Melanocyte of skin (primary cell): ENCODE measurements around the gene RAPSN. TPM values are rescaled to one million over a fixed set of nuclear protein-coding genes. Genes with fewer than 3 reads are reported as not detected.

ENCODE experiments used
- small RNA-seq, 2 donors: library from RNA; depleted of rRNA; stranded (forward); fragments of <200 nt; gene quantifications; one replicate each; pipeline ENCODE3, GENCODE V24; 2012
- total RNA-seq, 2 donors: library from RNA; depleted of rRNA; stranded (reverse); fragments of >200 nt; gene quantifications; 2 replicates each; pipeline ENCODE4 v1.2.3, GENCODE V29; 2012

RAPSN gene
- total RNA-seq, result not detected

GRCh38 chr11:47448566-47449427, at the start of gene RAPSN:
RAPSN (minus strand) TSS chr11:47449136; CDS start chr11:47448964, 172 bp downstream.

GRCh38 chr11:47426062-47426956, 22.6 kb downstream of the RAPSN start, which contains the start of gene PSMC3:
PSMC3 (minus strand) TSS chr11:47426439; CDS start chr11:47426279, 160 bp downstream.

GRCh38 chr11:47407746-47408590, 41.0 kb downstream of the RAPSN start, which contains the start of gene SLC39A13:
SLC39A13 (plus strand) TSS chr11:47408590; CDS start chr11:47410095, 1,505 bp downstream.

Small RNAs within 50 kb of the gene (small RNA-seq; reads per million reads assigned to genes)
- 0 reads per million in 2 donors for gene MIR4487

Other genes with a start within 250 kb of the RAPSN start
- 10 to 100 TPM; 57.8 to 64.9 TPM for gene DDB2, start 234.2 kb downstream of the RAPSN start, total RNA-seq
- gene ACP2, start 200.3 kb downstream of the RAPSN start, total RNA-seq, result 10 to 100 TPM; 42.0 to 47.8 TPM
- gene NR1H3, start 191.1 kb downstream of the RAPSN start, total RNA-seq, result 10 to 100 TPM; 11.4 to 18.6 TPM
- 10 to 100 TPM; 21.0 to 22.7 TPM for gene MADD, start 179.0 kb downstream of the RAPSN start, total RNA-seq
- gene MYBPC3, start 96.4 kb downstream of the RAPSN start, total RNA-seq, result not detected
- not detected for gene SPI1, start 70.6 kb downstream of the RAPSN start, total RNA-seq
- 10 to 100 TPM; 40.6 to 48.2 TPM for gene SLC39A13, start 40.5 kb downstream of the RAPSN start, total RNA-seq
- 100 to 1,000 TPM; 133 to 208 TPM for gene PSMC3, start 22.7 kb downstream of the RAPSN start, total RNA-seq
- 100 to 1,000 TPM in 1 of 2 donors, 10 to 100 TPM in 1; 67.1 to 102 TPM for gene CELF1, start 104.0 kb upstream of the RAPSN start, total RNA-seq
- 10 to 100 TPM; 74.3 to 78.3 TPM for gene PTPMT1, start 116.5 kb upstream of the RAPSN start, total RNA-seq
- 10 to 100 TPM; 19.3 to 21.0 TPM for gene KBTBD4, start 129.8 kb upstream of the RAPSN start, total RNA-seq
- 10 to 100 TPM; 80.2 to 99.2 TPM for gene NDUFS3, start 129.9 kb upstream of the RAPSN start, total RNA-seq
- gene FAM180B, start 137.5 kb upstream of the RAPSN start, total RNA-seq, result not detected
- under 1 TPM; under 0.01 to 0.33 TPM for gene C1QTNF4, start 145.3 kb upstream of the RAPSN start, total RNA-seq
- gene MTCH2, start 193.4 kb upstream of the RAPSN start, total RNA-seq, result 10 to 100 TPM; 85.7 to 94.6 TPM